Measurements from ENCODE around the gene TRIM42. TPM values are rescaled to one million over a fixed set of nuclear protein-coding genes. Genes with fewer than 3 reads are reported as not detected.

The TRIM42 gene
- total RNA-seq: not detected
- long read RNA-seq: 0 reads

- no peak for TF ChIP-seq CTCF (IDR thresholded peaks at IDR 0.05)
- Histone ChIP-seq H3K36me3 (no peaks in the 10 kb centered on the region), H3K27ac (no peak within 1 kb of the TSS), H3K4me3 (no peak within 1 kb of the TSS), H3K27me3 (no peaks in the 10 kb centered on the region), H3K9me3 (no peaks in the 10 kb centered on the region), H3K4me1 (no peaks in the 10 kb centered on the region)
- ATAC-seq (no peak), DNase-seq (no peak)
- intact Hi-C loops (cut with DNase I): no loop called here
Observed at GRCh38 chr3:140677764-140678163, at the start of gene TRIM42. TRIM42 (plus strand) TSS chr3:140678064; CDS start chr3:140678230, 166 bp downstream.

- Histone ChIP-seq H3K27ac (no peak overlapping the region), H3K4me1 (no peaks in the 10 kb centered on the region), H3K36me3 (no peaks in the 10 kb centered on the region), H3K27me3 (no peaks in the 10 kb centered on the region), H3K4me3 (no peak overlapping the region), H3K9me3 (no peaks in the 10 kb centered on the region)
- ATAC-seq (no peak), DNase-seq (no peak)
- TF ChIP-seq CTCF (IDR thresholded peaks at IDR 0.05): no peak
- intact Hi-C loops (cut with DNase I): no loop called here
Observed at GRCh38 chr3:140628606-140629005, 49.3 kb upstream of the TRIM42 start.

GRCh38 chr3:140629357-140630137 lies 48.3 kb upstream of the TRIM42 start:
- intact Hi-C loops (cut with DNase I): no loop called here
- ATAC-seq: no peak
- no peaks in the 10 kb centered on the region for H3K36me3 ChIP-seq

GRCh38 chr3:140630366-140630765 lies 47.5 kb upstream of the TRIM42 start:
- ATAC-seq: no peak
- H3K4me3 ChIP-seq: no peak overlapping the region
- H3K27me3 ChIP-seq: no peaks in the 10 kb centered on the region
- no peak overlapping the region for H3K27ac ChIP-seq
- H3K4me1 ChIP-seq: no peaks in the 10 kb centered on the region
- no peak for TF ChIP-seq CTCF (IDR thresholded peaks at IDR 0.05)
- DNase-seq: no peak
- no peaks in the 10 kb centered on the region for H3K36me3 ChIP-seq
- no peaks in the 10 kb centered on the region for H3K9me3 ChIP-seq
- intact Hi-C loops (cut with DNase I): no loop called here

More at GRCh38 chr3:140629357-140630137, 48.3 kb upstream of the TRIM42 start:
- no peak for TF ChIP-seq CTCF (IDR thresholded peaks at IDR 0.05)
- Histone ChIP-seq H3K9me3 (no peaks in the 10 kb centered on the region), H3K27ac (no peak overlapping the region), H3K4me3 (no peak overlapping the region), H3K27me3 (no peaks in the 10 kb centered on the region), H3K4me1 (no peaks in the 10 kb centered on the region)
- DNase-seq: no peak

GRCh38 chr3:140630866-140631265 lies 47.0 kb upstream of the TRIM42 start:
- no peak for ATAC-seq
- no peak for TF ChIP-seq CTCF (IDR thresholded peaks at IDR 0.05)
- H3K4me1 ChIP-seq: no peaks in the 10 kb centered on the region
- intact Hi-C loops (cut with DNase I): no loop called here
- no peaks in the 10 kb centered on the region for H3K36me3 ChIP-seq
- H3K9me3 ChIP-seq: no peaks in the 10 kb centered on the region
- DNase-seq: no peak
- no peaks in the 10 kb centered on the region for H3K27me3 ChIP-seq
- H3K27ac ChIP-seq: no peak overlapping the region
- H3K4me3 ChIP-seq: no peak overlapping the region

Data from upper lobe of right lung (tissue), 1 donor.